ENCODE results near the gene DMAC2.
"Not testable (repeated sequence)": the region's sequence is repeated elsewhere in the genome, so short reads cannot be mapped to it uniquely, and the experiment has no call there.

Gene DMAC2

DNA sequence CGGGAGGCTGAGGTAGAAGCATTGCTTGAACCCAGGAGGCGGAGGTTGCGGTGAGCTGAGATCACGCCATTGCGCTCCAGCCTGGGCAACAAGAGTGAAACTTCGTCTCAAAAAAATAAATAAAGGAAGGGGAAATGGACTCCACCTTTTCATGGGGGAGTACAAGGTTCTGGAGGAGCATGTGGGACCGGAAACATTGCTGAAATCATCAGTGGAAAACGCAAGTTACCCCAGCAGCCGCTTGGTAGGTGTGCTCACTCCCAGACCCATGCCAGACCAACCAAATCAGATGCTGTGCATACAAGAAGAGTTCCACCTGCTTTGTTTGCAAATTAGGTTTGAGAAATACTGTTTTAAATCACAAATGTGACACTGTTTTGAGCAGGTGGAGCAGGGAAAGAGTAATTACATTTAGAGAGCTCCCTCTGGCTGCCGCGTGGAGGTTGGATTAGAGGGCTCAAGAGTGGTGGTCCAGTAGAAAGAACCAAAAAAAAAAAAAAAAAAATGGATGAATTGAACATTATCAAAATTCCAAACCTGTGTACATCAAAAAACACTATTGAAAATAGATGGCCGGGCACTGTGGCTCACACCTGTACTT lies 8.1 kb upstream of the DMAC2 start:
- no peak for DNase-seq
- in situ Hi-C loops (cut with HindIII; ENCODE audit: low pct_ligation_motif_present, low pct_unique_long_range_greater_than_20kb, low sequenced_read_pairs) = no loop called here

DNA sequence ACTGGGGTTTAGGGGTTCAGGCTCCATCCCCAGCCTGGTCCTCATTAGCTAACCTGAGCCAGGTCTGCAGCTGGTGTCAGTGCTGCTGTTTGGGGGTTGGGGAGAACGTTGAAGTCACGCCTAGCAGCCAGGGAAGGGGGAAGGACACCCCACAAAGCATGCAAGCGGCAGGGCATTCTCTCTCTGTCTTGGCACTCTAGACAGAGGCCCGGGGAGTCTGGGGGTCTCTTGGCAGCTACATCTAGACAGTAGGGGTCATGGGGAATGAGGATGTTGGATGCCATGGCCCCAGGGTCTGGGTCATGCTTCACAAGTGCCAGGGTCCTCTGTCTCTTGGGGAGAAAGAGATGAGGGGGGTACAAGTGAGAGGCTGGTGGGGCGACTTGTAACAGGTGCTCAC lies 5.9 kb upstream of the DMAC2 start:
- no peak for DNase-seq
- in situ Hi-C loops (cut with HindIII; ENCODE audit: low pct_ligation_motif_present, low pct_unique_long_range_greater_than_20kb, low sequenced_read_pairs) = no loop called here

DNA sequence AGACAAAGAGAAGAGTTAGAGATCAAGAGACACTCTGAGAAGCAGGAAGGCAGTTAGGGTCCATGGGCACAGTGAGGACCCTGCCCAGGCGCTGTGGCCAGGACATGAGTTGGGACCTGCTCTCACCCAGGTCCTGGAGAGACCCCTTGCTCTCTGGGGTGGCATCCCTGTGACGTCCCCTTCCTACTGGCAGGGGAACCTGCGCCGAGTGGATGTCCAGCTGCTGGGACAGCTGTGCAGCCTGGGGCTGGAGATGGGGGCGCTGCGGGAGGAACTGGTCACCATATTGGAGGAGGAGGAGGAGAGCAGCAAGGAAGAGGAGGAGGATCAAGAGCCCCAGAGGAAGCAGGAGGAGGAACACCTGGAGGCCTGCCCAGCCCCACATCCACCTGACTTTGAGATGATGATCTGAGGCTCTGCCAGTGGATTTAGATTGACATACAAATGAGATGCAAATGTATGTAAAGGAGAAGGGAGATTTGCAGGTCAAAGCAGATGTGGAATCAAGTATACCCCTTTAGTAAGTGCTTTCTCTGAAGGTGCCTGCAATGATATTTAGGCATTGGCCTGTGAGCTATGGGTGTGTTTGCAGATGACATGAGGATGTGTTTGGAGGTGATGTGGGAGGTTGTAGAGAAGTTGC lies 4.2 kb upstream of the DMAC2 start:
- DNase-seq = no peak
- in situ Hi-C loops (cut with HindIII; ENCODE audit: low pct_ligation_motif_present, low pct_unique_long_range_greater_than_20kb, low sequenced_read_pairs) = no loop called here

DNA sequence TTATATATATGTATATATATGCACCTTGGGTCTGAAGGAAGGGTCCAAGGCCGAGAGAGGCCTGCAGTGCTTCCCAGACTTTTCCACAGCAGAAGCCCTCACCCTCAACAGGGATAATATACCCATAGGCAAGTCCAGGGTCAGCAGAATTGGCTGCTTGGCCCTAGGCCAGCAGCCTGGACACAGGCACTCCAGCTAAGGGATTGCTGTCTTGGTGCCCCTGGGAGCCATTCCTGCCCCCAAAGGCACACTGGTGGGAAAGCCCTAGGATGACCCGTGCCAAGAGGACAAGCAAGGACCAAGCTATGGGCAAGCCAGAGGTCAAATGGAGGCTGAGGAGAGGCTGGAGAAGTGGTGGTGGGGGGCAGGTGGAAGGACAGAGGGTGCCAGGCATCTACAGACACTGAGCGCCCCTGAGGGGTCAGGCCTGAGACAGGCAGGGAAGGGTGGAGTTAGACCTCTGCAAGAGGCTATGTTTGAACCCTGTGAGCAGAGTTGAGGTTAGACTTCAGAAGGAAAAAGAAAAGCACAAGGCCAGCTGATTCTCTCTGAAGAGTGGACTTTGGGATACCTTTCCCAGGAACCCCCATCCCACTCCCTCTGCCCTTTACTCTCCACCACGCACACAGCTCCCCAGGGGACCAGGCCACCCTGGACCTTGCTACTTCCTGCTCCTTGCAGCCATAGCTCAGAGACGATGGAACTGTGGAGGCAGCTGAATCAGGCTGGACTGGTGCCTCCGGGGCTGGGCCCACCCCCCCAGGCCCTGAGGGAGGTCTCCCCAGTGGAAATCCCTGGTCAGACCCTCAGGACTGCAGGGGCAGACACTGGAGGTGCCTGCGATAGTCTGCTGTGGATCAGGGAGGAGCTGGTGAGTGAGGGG lies 3.0 kb upstream of the DMAC2 start, which contains the start of gene ERICH4:
ERICH4 (plus strand) TSS at position 684 of the 883 bp plus-strand sequence; CDS start at position 698, 14 bp downstream.
- in situ Hi-C loops (cut with HindIII; ENCODE audit: low pct_ligation_motif_present, low pct_unique_long_range_greater_than_20kb, low sequenced_read_pairs) = no loop called here
- no peak for DNase-seq

DNA sequence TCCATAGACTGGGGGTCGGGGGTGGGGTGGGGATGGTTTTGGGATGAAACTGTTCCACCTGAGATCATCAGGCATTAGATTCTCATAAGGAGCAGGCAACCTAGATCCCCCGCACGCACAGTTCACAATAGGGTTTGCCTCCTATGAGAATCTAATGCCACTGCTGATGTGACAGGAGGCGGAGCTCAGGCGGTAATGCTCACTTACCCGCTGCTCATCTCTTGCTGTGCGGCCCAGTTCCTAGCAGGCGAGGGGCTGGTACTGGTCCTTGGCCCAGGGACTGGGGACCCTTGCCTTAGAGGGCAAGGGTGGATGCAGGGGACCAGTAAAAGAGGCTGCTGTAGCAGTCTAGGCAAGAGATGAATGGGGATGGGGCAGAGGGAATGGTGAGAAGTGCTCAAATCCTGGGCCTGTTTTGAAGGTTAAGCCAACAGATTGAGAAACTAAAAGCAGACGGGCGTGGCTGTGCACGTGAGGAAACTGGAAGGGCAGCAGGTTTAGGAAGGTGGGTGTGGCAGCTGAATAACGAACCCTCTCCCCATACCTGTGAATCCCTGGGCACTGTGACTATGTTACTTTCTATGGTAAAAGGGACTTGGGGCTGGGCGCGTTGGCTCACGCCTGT lies 1.7 kb upstream of the DMAC2 start:
- in situ Hi-C loops (cut with HindIII; ENCODE audit: low pct_ligation_motif_present, low pct_unique_long_range_greater_than_20kb, low sequenced_read_pairs) = no loop called here
- no peak for DNase-seq

DNA sequence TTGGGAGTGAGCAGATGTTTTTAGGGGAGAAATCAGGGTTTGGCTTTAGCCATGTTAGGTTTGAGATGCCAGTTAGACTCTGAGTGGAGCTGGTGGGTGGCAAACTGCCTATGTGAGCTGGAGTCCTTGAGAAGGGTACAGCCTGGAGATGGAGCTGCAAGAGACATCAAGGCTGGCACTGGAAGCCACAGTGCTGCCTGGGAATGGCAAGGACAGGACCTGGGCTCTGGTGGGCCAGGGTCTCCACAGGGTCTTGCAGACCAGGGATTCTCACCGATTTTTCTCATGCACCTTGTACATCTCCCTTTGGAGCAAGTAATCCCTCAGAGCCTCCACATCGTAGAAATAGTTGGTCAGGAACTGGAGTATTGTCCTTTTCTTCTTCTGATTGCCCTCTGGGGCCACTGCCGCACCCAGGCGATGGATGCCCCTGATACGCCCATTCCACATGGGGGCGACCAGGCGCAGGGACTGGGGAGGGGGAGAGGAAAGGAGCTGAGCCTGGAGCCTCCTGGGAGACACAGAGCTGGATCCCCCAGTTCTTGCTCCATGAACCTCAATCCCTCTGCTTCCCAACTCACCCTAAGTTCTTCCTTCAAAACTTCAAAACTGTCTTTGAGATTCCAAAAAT lies 1.7 kb downstream of the DMAC2 start:
- in situ Hi-C loops (cut with HindIII; ENCODE audit: low pct_ligation_motif_present, low pct_unique_long_range_greater_than_20kb, low sequenced_read_pairs) = no loop called here

DNA sequence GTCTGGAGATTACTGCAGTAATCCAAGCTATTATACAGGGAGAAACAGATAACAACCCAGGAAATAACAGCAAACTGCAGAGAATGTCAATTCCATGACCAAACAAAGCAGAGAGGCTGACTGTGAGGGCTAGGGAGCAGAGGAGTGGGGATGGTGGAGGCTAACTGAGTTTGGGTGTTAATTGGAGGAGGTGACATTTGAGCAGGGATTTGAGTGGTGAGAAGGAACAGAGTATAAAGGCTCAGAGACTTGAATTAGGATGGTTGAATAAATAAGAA lies 3.1 kb downstream of the DMAC2 start:
- DNase-seq = no peak
- in situ Hi-C loops (cut with HindIII; ENCODE audit: low pct_ligation_motif_present, low pct_unique_long_range_greater_than_20kb, low sequenced_read_pairs) = no loop called here

More for the DNA sequence above, 1.7 kb downstream of the DMAC2 start:
- no peak for DNase-seq

DNA sequence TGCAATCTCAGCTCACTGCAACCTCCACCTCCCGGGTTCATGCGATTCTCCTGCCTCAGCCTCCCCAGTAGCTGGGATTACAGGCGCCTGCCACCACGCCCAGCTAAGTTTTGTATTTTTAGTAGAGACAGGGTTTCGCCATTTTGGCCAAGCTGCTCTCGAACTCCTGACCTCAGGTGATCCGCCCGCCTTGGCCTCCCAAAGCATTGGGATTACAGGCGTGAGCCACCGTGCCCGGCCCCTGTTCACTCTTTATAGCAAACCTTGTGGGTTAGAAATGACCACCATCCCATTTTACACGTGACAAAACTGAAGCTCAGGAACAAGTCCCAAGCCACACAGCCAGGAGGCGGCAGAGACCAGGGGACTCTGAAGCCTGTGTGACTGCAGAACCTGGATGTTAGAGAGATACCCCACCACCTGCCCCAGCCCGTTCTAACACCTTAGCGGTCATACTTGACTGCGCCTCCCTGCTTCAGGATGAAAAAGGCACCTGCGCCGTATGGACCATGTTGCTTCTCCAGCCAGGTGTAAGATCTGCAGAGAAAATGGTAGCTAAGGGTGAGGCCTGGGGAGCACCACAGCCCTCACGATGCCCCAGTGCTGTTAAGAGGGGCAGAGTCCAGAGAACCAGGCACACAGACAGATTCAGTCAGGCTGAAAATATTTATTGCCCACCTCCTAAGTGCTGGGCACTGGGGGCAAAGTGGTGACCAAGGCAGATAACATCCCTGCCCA lies 3.6 kb downstream of the DMAC2 start:
- DNase-seq = no peak
- in situ Hi-C loops (cut with HindIII; ENCODE audit: low pct_ligation_motif_present, low pct_unique_long_range_greater_than_20kb, low sequenced_read_pairs) = no loop called here

DNA sequence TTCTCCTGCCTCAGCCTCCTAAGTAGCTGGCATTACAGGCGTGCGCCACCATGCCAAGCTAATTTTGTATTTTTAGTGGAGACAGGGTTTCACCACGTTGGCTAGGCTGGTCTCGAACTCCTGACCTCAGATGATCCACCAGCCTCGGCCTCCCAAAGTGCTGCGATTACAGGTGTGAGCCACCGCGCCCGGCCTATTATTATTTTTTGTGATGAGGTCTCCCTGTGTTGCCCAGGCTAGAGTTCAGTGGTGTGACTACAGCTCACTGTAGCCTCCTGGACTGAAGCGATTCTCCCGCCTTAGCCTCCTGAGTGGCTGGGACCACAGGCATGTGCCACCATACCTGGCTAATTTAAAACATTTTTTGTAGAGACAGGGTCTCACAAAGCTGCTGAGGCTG lies 4.3 kb downstream of the DMAC2 start:
- in situ Hi-C loops (cut with HindIII; ENCODE audit: low pct_ligation_motif_present, low pct_unique_long_range_greater_than_20kb, low sequenced_read_pairs) = not testable (repeated sequence)

DNA sequence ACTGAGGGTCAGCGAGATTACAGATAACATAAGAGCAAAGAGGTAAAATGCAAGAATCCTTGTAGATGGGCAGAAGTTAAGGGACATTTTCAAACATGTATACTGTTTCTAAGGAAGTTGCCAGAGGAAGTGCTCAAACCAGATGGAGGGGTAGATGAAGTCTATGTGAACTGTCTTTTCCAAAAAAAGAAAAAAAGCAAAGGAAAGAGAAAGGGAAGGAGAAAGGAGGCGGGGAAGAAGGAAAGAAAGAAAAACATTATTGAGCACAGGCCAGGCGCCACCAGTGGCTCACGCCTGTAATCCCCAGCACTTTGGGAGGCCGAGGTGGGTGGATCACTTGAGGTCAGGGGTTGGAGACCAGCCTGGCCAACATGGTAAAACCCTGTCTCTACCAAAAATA lies 5.3 kb downstream of the DMAC2 start:
- DNase-seq = no peak
- in situ Hi-C loops (cut with HindIII; ENCODE audit: low pct_ligation_motif_present, low pct_unique_long_range_greater_than_20kb, low sequenced_read_pairs) = no loop called here

More for the DNA sequence above, 4.3 kb downstream of the DMAC2 start:
- DNase-seq = not testable (repeated sequence)

DNA sequence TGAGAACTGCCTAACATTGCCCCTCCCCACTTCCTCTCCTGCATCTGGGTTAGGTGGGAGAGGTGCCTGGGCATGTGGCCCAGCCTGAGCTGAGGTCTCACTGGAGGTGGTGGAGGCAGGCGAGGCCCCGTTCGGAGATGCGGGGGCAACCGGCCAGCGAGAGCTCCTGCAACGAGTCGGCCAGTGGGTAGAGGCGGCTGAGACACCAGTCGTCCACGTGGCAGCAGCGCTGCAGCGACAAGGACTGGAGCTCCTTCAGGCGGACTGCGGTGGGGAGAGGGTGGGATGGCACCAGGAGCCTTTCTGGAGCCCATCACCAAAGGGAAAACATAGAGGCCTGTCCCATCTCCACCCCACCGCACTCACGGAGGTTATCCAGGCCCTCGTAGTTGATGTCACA lies 6.5 kb downstream of the DMAC2 start:
- in situ Hi-C loops (cut with HindIII; ENCODE audit: low pct_ligation_motif_present, low pct_unique_long_range_greater_than_20kb, low sequenced_read_pairs) = no loop called here
- no peak for DNase-seq

DNA sequence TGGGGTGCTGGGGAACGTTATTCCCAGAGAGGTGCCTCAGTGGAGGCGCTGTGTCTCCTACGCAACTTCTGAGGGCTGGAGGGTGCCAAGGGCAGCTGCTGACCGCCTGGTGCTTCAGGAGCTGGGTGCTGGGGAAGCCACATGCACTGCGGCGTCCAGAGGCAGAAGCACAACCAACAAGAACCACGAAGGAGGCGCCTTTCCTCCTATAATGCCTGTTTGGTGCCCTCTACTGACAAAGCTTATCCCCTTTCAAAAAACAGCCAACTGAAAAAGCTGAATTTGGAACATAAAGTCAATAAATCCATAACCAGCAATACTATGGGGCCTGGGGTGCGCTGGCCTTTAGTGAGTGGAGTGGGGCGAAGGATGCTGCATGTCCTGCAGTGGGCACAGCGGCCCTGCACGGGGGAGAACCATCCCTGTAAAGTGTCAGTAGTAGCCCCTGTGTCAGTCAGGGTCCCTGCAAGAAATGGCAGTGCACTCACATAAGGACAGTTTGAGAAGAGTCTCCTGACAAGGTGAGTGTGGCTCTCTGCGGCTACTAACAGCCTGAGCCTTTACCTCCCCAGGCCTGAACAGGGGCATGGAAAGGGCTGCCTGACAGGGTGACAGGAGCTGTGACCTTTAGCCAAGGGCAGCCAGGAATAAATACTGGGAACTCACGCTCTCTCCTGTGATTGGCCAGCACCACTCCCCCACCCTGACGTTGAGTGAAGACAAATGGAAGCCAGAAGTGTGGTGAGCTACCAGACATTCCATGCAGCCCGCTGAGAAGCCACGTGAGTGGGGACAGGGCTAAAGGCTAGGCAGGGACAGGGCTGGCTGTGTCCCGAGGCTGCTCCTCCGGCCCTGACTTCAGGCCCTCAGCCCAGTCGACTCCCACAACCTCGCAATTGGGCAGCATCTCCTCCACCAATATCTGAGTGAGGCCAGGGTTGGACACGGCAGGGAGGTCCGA lies 8.0 kb downstream of the DMAC2 start:
- no peak for DNase-seq

DNA sequence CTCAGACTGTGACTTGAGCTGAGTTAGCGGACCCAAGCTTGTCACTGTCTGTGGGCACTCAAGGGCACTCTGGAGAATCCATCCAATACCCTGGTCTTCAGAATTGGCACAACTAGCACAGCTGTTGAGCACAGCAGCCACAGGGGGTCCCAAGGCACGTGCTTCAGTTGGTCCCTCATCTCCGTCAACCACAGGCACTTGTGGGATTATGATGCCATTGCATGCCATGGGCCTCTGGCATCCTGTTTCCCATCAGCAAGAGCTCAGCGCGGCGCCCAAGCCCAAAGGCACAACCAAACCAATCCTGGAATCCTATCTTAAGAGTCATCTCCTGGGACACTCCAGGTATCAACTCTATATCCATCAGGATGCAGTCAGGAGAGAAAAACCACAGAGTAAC lies 8.8 kb downstream of the DMAC2 start:
- in situ Hi-C loops (cut with HindIII; ENCODE audit: low pct_ligation_motif_present, low pct_unique_long_range_greater_than_20kb, low sequenced_read_pairs) = no loop called here
- no peak for DNase-seq

More for the DNA sequence above, 8.0 kb downstream of the DMAC2 start:
- in situ Hi-C loops (cut with HindIII; ENCODE audit: low pct_ligation_motif_present, low pct_unique_long_range_greater_than_20kb, low sequenced_read_pairs) = no loop called here

DNA sequence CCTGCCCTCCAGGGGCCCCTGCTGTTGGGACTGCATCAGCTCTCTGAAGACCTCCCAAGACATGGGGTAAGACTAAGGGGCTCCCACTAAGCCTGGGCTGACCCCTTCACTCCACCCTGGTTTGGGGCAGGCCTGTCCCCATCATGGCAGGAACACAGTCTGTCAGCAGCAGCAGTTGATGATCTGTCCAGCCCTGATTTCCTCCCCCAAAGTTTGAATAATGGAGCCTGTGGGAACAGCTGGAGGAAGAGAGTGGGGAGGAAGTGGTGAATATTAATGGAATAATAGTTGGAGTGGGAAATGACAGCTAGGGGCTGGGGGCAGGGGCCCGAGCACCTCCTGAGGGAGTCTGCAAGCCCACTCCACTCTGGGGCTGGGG lies 11.2 kb downstream of the DMAC2 start:
- no peak for DNase-seq
- in situ Hi-C loops (cut with HindIII; ENCODE audit: low pct_ligation_motif_present, low pct_unique_long_range_greater_than_20kb, low sequenced_read_pairs) = no loop called here

DNA sequence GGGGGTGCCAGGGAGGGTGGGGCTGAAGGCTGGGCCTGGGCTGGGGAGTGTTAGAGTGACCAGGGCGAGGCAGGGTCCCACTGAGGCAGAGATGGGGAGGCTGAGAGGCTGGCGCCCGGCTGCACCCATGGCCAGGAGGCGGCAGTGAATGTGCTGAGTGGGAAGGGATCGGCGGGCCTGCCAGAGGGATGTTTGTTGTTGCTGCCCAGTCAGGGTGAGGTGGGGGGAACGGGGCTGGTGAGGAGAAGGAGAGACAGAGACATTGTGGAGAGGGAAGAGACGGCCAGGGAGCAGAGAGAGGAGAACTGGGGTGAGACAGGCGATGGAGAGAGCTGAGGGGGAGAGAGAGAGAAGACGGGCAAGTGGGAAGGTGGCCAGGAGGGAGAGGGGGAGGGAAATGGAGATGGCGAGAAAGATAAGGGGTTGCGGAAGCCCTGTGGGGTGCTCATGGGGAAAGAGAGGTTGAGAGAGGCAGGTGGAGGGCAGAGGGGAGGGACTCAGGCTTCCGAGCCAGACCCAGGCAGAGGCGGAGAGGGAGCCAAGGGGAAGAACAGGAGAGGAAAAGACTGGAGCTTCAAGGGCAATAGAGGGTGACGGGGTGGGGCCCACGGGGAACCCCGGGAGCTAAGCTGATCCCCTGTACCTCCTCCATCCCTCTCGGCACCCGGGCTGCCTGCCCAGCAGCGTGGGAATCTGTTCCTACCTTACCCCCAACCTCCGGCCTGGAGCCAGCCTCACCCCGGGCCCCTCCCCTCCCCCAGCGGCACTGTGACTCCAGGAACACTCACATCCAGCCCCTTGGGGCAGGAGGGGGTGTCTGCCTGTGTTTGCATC lies 11.8 kb downstream of the DMAC2 start:
- in situ Hi-C loops (cut with HindIII; ENCODE audit: low pct_ligation_motif_present, low pct_unique_long_range_greater_than_20kb, low sequenced_read_pairs) = no loop called here
- DNase-seq = no peak

DNA sequence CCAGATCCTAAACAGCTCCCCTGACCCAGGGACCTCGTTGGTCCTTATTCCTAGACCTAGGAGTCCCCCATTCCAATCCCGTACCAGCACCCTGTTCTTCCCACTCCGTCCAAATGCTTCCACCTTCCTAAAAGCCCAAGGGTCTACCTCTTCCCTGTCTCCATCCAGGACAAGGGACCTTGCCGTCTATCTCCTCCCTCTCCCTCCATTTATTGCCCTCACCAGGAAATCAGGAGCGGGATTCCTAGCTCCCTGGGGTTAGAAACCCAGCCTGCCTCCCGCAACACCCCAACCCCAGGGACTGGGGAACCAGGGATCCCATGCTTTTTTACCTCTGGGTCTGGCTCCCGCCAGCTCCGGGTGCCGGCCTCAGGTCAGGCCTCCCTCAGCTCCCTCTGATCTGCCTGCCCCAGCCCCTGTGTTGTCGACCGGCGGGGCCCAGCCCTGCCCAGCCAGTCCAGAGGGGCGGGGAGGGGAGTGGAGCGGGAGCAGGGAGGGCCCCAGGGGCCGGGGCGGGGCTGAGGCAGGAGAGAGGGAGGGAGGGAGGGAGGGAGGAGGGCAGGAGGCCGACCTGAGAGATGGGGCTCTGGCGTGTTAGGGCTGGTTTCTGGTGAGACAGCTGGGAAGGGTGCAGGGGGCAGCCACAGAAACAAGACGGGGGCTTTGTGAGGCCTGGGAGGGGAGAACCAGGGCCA lies 12.6 kb downstream of the DMAC2 start, which contains the start of gene B3GNT8:
B3GNT8 (minus strand) TSS at position 423 of the 695 bp plus-strand sequence. CDS start 596 bp downstream, outside the sequence.
- peak; percentile 65 for DNase-seq

More for the DNA sequence above, 12.6 kb downstream of the DMAC2 start, which contains the start of gene B3GNT8:
- in situ Hi-C loops (cut with HindIII; ENCODE audit: low pct_ligation_motif_present, low pct_unique_long_range_greater_than_20kb, low sequenced_read_pairs) = no loop called here

Data from ACHN (cell line).